ENCODE results near the gene MYH4.

- TF ChIP-seq, protein P1, sequence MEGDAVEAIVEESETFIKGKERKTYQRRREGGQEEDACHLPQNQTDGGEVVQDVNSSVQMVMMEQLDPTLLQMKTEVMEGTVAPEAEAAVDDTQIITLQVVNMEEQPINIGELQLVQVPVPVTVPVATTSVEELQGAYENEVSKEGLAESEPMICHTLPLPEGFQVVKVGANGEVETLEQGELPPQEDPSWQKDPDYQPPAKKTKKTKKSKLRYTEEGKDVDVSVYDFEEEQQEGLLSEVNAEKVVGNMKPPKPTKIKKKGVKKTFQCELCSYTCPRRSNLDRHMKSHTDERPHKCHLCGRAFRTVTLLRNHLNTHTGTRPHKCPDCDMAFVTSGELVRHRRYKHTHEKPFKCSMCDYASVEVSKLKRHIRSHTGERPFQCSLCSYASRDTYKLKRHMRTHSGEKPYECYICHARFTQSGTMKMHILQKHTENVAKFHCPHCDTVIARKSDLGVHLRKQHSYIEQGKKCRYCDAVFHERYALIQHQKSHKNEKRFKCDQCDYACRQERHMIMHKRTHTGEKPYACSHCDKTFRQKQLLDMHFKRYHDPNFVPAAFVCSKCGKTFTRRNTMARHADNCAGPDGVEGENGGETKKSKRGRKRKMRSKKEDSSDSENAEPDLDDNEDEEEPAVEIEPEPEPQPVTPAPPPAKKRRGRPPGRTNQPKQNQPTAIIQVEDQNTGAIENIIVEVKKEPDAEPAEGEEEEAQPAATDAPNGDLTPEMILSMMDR (IDR thresholded peaks at IDR 0.05; ENCODE audit: extremely low read depth in 1 of 2, insufficient read depth in 1 of 2, low read depth in 1 of 2, low read length in 2 of 2) = no peak
- TF ChIP-seq POLR2AphosphoS5 (IDR thresholded peaks at IDR 0.05; ENCODE audit: insufficient read depth, low read depth, low read length) (no peak), POLR2A (IDR thresholded peaks at IDR 0.05; ENCODE audit: low read depth, low read length) (no peak), EZH2 (IDR thresholded peaks at IDR 0.05; ENCODE audit: borderline replicate concordance, low read depth, low read length, severe bottlenecking) (no peak), JUN (IDR thresholded peaks at IDR 0.05; ENCODE audit: borderline replicate concordance, insufficient read depth, insufficient read length, low read depth) (no peak)
Measured at GRCh38 chr17:10499950-10500349, 30.6 kb upstream of the MYH4 start.
